GM12878 (cell line): Measurements from ENCODE around the gene CFAP70. TPM values are rescaled to one million over a fixed set of nuclear protein-coding genes. Genes with fewer than 3 reads are reported as not detected.
"Not testable (repeated sequence)": the region's sequence is repeated elsewhere in the genome, so short reads cannot be mapped to it uniquely, and the experiment has no call there.

Experiments
- ATAC-seq: fragments of 200-7000 bp; cut with Tn5 transposase; 3 replicates; pipeline ENCODE4 v1.9.1; 2020; ENCODE audit warnings: mild to moderate bottlenecking, moderate library complexity
- BruUV-seq: library from RNA; stranded (reverse); fragments of 400-500 nt; replicated peaks from 2 replicates; lab custom pipeline; 2021; lab: Mats Ljungman, UMichigan
- CTCF ChIA-PET: fragments of 300-600 bp; sonication (Branson Sonifier 250); formaldehyde crosslinking; extraction: SDS; loops from one replicate; lab custom pipeline; 2021; ENCODE audit warnings: inconsistent platforms; lab: Yijun Ruan, JAX
- POLR2A ChIA-PET: fragments of 350-600 bp; formaldehyde crosslinking; extraction: SDS; loops from one replicate; lab custom pipeline; 2021; ENCODE audit warnings: inconsistent platforms; lab: Charles Lee
- RAD21 ChIA-PET: fragments of 300-600 bp; sonication (Branson Sonifier 250); formaldehyde crosslinking; loops from one replicate; lab custom pipeline; 2023; ENCODE audit warnings: antibody characterized with exemption; ENCODE audit not compliant: unreplicated experiment; lab: Charles Lee
- SMC1A ChIA-PET: fragments of 300-600 bp; sonication (Branson Sonifier 250); formaldehyde crosslinking; loops from one replicate; lab custom pipeline; 2023; ENCODE audit not compliant: unreplicated experiment, uncharacterized antibody; lab: Charles Lee
- DNase-seq: peaks from one replicate; pipeline ENCODE4 v3.0.0-alpha.2; 2011; ENCODE audit warnings: low read depth, low spot score
- FAIRE-seq: peaks from 3 replicates; lab custom pipeline; 2011; peaks lifted over from hg19 to GRCh38; lab: Jason Lieb, UNC
- H2AFZ ChIP-seq: 2 replicates; pipeline ENCODE4 v1.6.0; 2011; ENCODE audit warnings: low read depth, low read length, control low read depth; ENCODE audit not compliant: control insufficient read depth
- H3K27ac ChIP-seq: 2 replicates; pipeline ENCODE4 v1.5.1; 2011; ENCODE audit warnings: control low read depth; ENCODE audit not compliant: control insufficient read depth, insufficient read depth
- H3K27me3 ChIP-seq, 2 experiments: replicated peaks in 1 of 2; 2 replicates each; pipeline versions ENCODE4 v1.6.0 to v1.6.1; 2011; ENCODE audit warnings: low read length in 1 of 2; ENCODE audit not compliant: control insufficient read depth in 2 of 2, insufficient read depth in 2 of 2
- H3K36me3 ChIP-seq, 2 experiments: 2 replicates each; pipeline ENCODE4 v1.5.1; 2011; ENCODE audit warnings: low read length in 1 of 2; ENCODE audit not compliant: control insufficient read depth in 2 of 2, insufficient read depth in 2 of 2
- H3K4me1 ChIP-seq: 2 replicates; pipeline ENCODE4 v1.6.1; 2011; ENCODE audit warnings: mild to moderate bottlenecking, low read length, moderate library complexity, mixed read lengths; ENCODE audit not compliant: control insufficient read depth, insufficient read depth
- H3K4me2 ChIP-seq: 2 replicates; pipeline ENCODE4 v1.6.0; 2011; ENCODE audit warnings: control low read depth; ENCODE audit not compliant: control insufficient read depth, insufficient read depth
- H3K4me3 ChIP-seq: fragments of 200-600 bp; sonication (generic); 2 replicates; pipeline ENCODE4 v1.5.1; 2016
- H3K79me2 ChIP-seq: 2 replicates; pipeline ENCODE4 v1.6.0; 2011; ENCODE audit warnings: low read length; ENCODE audit not compliant: control insufficient read depth, insufficient read depth
- H3K9ac ChIP-seq: 2 replicates; pipeline ENCODE4 v1.8.0; 2011; ENCODE audit warnings: low read length, control low read depth, mixed read lengths; ENCODE audit not compliant: control insufficient read depth, insufficient read depth
- H3K9me3 ChIP-seq: replicated peaks from 3 replicates; pipeline ENCODE4 v1.5.1; 2011; ENCODE audit warnings: mild to moderate bottlenecking, low read length; ENCODE audit not compliant: control insufficient read depth, insufficient read depth
- H4K20me1 ChIP-seq: 2 replicates; pipeline ENCODE4 v1.6.0; 2011; ENCODE audit not compliant: control insufficient read depth, insufficient read depth
- ATF7 ChIP-seq: fragments of 450-650 bp; IDR thresholded peaks from 2 replicates; pipeline ENCODE4 v1.6.1; 2016; ENCODE audit warnings: low read depth, mild to moderate bottlenecking
- CHD1 ChIP-seq: IDR thresholded peaks from 2 replicates; pipeline ENCODE4 v1.6.1; 2012; ENCODE audit warnings: low read depth, low read length, improper control_type of control experiment
- ETV6 ChIP-seq, 2 experiments: fragments of 450-650 bp in 1 of 2; IDR thresholded peaks in 1 of 2; conservative IDR thresholded peaks in 1 of 2; 2 replicates each; pipeline ENCODE4 v1.6.1; 2014; ENCODE audit warnings: antibody characterized with exemption in 1 of 2, borderline replicate concordance in 1 of 2, low read depth in 1 of 2, mild to moderate bottlenecking in 1 of 2, moderate library complexity in 1 of 2
- FOXK2 ChIP-seq: fragments of 450-650 bp; IDR thresholded peaks from 2 replicates; pipeline ENCODE4 v1.6.1; 2017; ENCODE audit warnings: mild to moderate bottlenecking, moderate library complexity
- HCFC1 ChIP-seq: fragments of 150-350 bp; IDR thresholded peaks from 2 replicates; pipeline ENCODE4 v1.6.1; 2014; ENCODE audit warnings: low read length
- IRF4 ChIP-seq: IDR thresholded peaks from 2 replicates; pipeline ENCODE4 v1.6.1; 2011; ENCODE audit warnings: low read depth, low read length
- STAT1 ChIP-seq: fragments of 450-650 bp; conservative IDR thresholded peaks from 2 replicates; pipeline ENCODE4 v1.6.1; 2014; ENCODE audit warnings: antibody characterized with exemption, mild to moderate bottlenecking
- STAT3 ChIP-seq: IDR thresholded peaks from 2 replicates; pipeline ENCODE4 v1.6.1; 2011; ENCODE audit warnings: low read depth, low read length, improper control_type of control experiment
- ZBED1 ChIP-seq: IDR thresholded peaks from 2 replicates; pipeline ENCODE4 v1.6.1; 2016; ENCODE audit warnings: borderline replicate concordance
- ZNF217 ChIP-seq: fragments of 450-650 bp; IDR thresholded peaks from 2 replicates; pipeline ENCODE4 v1.6.1; 2017; ENCODE audit warnings: antibody characterized with exemption, mild to moderate bottlenecking
- WGBS: methylation state at CpG from one replicate; pipeline ENCODE4 v1.1.6; 2016; ENCODE audit warnings: low lambda C conversion rate; ENCODE audit not compliant: insufficient replicate concordance, insufficient coverage; ENCODE audit errors: missing lambda C conversion rate; 5-methylcytosine and 5-hydroxymethylcytosine counted together
- in situ Hi-C: fragments of 300-500 bp; cut with MboI; formaldehyde crosslinking; loops from 9 replicates; pipeline ENCODE4 v1.14.3; 2018; ENCODE audit warnings: mixed read lengths
- intact Hi-C: fragments of 100-400 bp; cut with micrococcal nuclease; formaldehyde crosslinking; loops from one replicate; pipeline ENCODE4 v1.14.2; 2022; ENCODE audit not compliant: unreplicated experiment
- polyA plus RNA-seq, 11 experiments: library from polyadenylated mRNA; depleted of rRNA in 4 of 11; unstranded in 6 of 11; stranded (reverse) in 5 of 11; fragments of >200 nt; fragmentation: Nextera tagmentation in 4 of 11; fragmentation: Illumina TruSeq in 1 of 11; extraction: Ambion mirVana in 4 of 11; extraction: Trizol in 1 of 11; gene quantifications; 1 replicate in 1 of 11; 2 replicates in 10 of 11; pipeline versions ENCODE4 v1.2.1 to v1.2.3, GENCODE V29; 2011 to 2016; ENCODE audit warnings: inconsistent platforms in 2 of 11, missing spikeins in 2 of 11, low read depth in 1 of 11
- total RNA-seq, 4 experiments: library from RNA; depleted of rRNA in 3 of 4; stranded (reverse); fragments of >200 nt in 3 of 4; fragmentation: Illumina TruSeq in 1 of 4; extraction: Trizol in 1 of 4; gene quantifications; 2 replicates each; pipeline versions ENCODE4 v1.2.1 to v1.2.3, GENCODE V29; 2013 to 2021
- TF ChIP-seq, protein P1 (sequence below): IDR thresholded peaks from 2 replicates; pipeline ENCODE4 v1.6.1; 2012; ENCODE audit warnings: mild to moderate bottlenecking, low read depth, low read length
- TF ChIP-seq, protein P2 (sequence below): fragments of 150-350 bp; IDR thresholded peaks from 2 replicates; pipeline ENCODE4 v1.6.1; 2016; ENCODE audit warnings: low read depth, low read length
- TF ChIP-seq, protein P3 (sequence below): IDR thresholded peaks from 2 replicates; pipeline ENCODE4 v1.6.1; 2012; ENCODE audit warnings: low read depth, low read length, improper control_type of control experiment

Gene CFAP70
- total and polyA plus RNA-seq, 10 of the 15 experiments (the other 5 are each of a cell fraction or from before 2014, with no cell fraction given), result 0.21 to 1.1 (median 0.42) TPM

GRCh38 chr10:73332379-73332778 lies 26.3 kb downstream of the CFAP70 start (continued):
- TF ChIP-seq, protein P1, sequence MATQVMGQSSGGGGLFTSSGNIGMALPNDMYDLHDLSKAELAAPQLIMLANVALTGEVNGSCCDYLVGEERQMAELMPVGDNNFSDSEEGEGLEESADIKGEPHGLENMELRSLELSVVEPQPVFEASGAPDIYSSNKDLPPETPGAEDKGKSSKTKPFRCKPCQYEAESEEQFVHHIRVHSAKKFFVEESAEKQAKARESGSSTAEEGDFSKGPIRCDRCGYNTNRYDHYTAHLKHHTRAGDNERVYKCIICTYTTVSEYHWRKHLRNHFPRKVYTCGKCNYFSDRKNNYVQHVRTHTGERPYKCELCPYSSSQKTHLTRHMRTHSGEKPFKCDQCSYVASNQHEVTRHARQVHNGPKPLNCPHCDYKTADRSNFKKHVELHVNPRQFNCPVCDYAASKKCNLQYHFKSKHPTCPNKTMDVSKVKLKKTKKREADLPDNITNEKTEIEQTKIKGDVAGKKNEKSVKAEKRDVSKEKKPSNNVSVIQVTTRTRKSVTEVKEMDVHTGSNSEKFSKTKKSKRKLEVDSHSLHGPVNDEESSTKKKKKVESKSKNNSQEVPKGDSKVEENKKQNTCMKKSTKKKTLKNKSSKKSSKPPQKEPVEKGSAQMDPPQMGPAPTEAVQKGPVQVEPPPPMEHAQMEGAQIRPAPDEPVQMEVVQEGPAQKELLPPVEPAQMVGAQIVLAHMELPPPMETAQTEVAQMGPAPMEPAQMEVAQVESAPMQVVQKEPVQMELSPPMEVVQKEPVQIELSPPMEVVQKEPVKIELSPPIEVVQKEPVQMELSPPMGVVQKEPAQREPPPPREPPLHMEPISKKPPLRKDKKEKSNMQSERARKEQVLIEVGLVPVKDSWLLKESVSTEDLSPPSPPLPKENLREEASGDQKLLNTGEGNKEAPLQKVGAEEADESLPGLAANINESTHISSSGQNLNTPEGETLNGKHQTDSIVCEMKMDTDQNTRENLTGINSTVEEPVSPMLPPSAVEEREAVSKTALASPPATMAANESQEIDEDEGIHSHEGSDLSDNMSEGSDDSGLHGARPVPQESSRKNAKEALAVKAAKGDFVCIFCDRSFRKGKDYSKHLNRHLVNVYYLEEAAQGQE, result no peak
- TF ChIP-seq ETV6 (conservative IDR thresholded peaks at IDR 0.05 in 1 of 2, IDR thresholded peaks at IDR 0.05 in 1 of 2; ENCODE audit: borderline replicate concordance in 1 of 2, low read depth in 1 of 2) (no peak), ATF7 (no peak), STAT3 (no peak), STAT1 (no peak), ZNF217 (no peak), FOXK2 (no peak), IRF4 (no peak), ZBED1 (no peak), HCFC1 (no peak), CHD1 (no peak)
- TF ChIP-seq, protein P2, sequence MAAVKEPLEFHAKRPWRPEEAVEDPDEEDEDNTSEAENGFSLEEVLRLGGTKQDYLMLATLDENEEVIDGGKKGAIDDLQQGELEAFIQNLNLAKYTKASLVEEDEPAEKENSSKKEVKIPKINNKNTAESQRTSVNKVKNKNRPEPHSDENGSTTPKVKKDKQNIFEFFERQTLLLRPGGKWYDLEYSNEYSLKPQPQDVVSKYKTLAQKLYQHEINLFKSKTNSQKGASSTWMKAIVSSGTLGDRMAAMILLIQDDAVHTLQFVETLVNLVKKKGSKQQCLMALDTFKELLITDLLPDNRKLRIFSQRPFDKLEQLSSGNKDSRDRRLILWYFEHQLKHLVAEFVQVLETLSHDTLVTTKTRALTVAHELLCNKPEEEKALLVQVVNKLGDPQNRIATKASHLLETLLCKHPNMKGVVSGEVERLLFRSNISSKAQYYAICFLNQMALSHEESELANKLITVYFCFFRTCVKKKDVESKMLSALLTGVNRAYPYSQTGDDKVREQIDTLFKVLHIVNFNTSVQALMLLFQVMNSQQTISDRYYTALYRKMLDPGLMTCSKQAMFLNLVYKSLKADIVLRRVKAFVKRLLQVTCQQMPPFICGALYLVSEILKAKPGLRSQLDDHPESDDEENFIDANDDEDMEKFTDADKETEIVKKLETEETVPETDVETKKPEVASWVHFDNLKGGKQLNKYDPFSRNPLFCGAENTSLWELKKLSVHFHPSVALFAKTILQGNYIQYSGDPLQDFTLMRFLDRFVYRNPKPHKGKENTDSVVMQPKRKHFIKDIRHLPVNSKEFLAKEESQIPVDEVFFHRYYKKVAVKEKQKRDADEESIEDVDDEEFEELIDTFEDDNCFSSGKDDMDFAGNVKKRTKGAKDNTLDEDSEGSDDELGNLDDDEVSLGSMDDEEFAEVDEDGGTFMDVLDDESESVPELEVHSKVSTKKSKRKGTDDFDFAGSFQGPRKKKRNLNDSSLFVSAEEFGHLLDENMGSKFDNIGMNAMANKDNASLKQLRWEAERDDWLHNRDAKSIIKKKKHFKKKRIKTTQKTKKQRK, result no peak
- TF ChIP-seq, protein P3, sequence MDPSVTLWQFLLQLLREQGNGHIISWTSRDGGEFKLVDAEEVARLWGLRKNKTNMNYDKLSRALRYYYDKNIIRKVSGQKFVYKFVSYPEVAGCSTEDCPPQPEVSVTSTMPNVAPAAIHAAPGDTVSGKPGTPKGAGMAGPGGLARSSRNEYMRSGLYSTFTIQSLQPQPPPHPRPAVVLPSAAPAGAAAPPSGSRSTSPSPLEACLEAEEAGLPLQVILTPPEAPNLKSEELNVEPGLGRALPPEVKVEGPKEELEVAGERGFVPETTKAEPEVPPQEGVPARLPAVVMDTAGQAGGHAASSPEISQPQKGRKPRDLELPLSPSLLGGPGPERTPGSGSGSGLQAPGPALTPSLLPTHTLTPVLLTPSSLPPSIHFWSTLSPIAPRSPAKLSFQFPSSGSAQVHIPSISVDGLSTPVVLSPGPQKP, result no peak

- H3K79me2 ChIP-seq, DNase-seq, ATAC-seq, H3K36me3 ChIP-seq, H4K20me1 ChIP-seq, intact Hi-C loops, FAIRE-seq, H3K27me3 ChIP-seq, POLR2A ChIA-PET, H3K4me1 ChIP-seq, in situ Hi-C loops, H3K27ac ChIP-seq, H2AFZ ChIP-seq, BruUV-seq, RAD21 ChIA-PET, H3K4me2 ChIP-seq, H3K4me3 ChIP-seq, H3K9ac ChIP-seq, H3K9me3 ChIP-seq, SMC1A ChIA-PET, CTCF ChIA-PET: not testable (repeated sequence)
- no CpG with 5 or more reads among the region's 1 CpG for WGBS
These were observed 30.1 kb downstream of the CFAP70 start for GRCh38 chr10:73328523-73328922.
